Amniotic stem cell (primary cell): ENCODE results near the gene FANK1.
"Not testable (repeated sequence)": the region's sequence is repeated elsewhere in the genome, so short reads cannot be mapped to it uniquely, and the experiment has no call there.

ENCODE experiments used
- DNase-seq: peaks from one replicate; lab custom pipeline; 2025; lab: John Stamatoyannopoulos, UW

Gene FANK1

GRCh38 chr10:125928928-125929585 is 32.7 kb downstream of the FANK1 start:
- no peak for DNase-seq

- DNase-seq, result no peak
These were observed 33.3 kb downstream of the FANK1 start for GRCh38 chr10:125929618-125930017.

- no peak for DNase-seq
These were observed 37.3 kb downstream of the FANK1 start for GRCh38 chr10:125933693-125934092.

GRCh38 chr10:125936331-125936730 is 40.0 kb downstream of the FANK1 start:
- DNase-seq, result no peak

- DNase-seq, result no peak
These were observed 44.2 kb downstream of the FANK1 start for GRCh38 chr10:125940515-125940914.

GRCh38 chr10:125951290-125951689 is 54.9 kb downstream of the FANK1 start:
- DNase-seq, result no peak

GRCh38 chr10:125953778-125954385 is 57.5 kb downstream of the FANK1 start:
- DNase-seq, result no peak

GRCh38 chr10:125955766-125956165 is 59.4 kb downstream of the FANK1 start:
- DNase-seq, result no peak

GRCh38 chr10:125961743-125962142 is 65.4 kb downstream of the FANK1 start:
- DNase-seq, result no peak

- no peak for DNase-seq
These were observed 65.8 kb downstream of the FANK1 start for GRCh38 chr10:125962200-125962599.

GRCh38 chr10:125964558-125964957 is 68.2 kb downstream of the FANK1 start:
- no peak for DNase-seq

- DNase-seq, result no peak
These were observed 71.2 kb downstream of the FANK1 start for GRCh38 chr10:125967533-125967932.

- DNase-seq, result not testable (repeated sequence)
These were observed 73.8 kb downstream of the FANK1 start for GRCh38 chr10:125970077-125970630.

GRCh38 chr10:125976960-125977605 is 80.7 kb downstream of the FANK1 start:
- no peak for DNase-seq

GRCh38 chr10:125979976-125980375 is 83.6 kb downstream of the FANK1 start:
- DNase-seq, result no peak

- no peak for DNase-seq
These were observed 84.2 kb downstream of the FANK1 start for GRCh38 chr10:125980521-125981035.

GRCh38 chr10:125982260-125982948 is 86.0 kb downstream of the FANK1 start:
- DNase-seq, result peak; percentile 60

GRCh38 chr10:125983161-125983560 is 86.8 kb downstream of the FANK1 start:
- no peak for DNase-seq

GRCh38 chr10:125983656-125984055 is 87.3 kb downstream of the FANK1 start:
- no peak for DNase-seq

GRCh38 chr10:125984346-125984745 is 88.0 kb downstream of the FANK1 start:
- DNase-seq, result no peak

- DNase-seq, result no peak
These were observed 88.6 kb downstream of the FANK1 start for GRCh38 chr10:125984865-125985495.
